ENCODE data around the gene CLSTN2.

Gene CLSTN2

GRCh38 chr3:140052771-140053702 is 118.1 kb downstream of the CLSTN2 start:
- ChIA-PET CTCF (interaction anchor here (0.5 kb wide), 1 partner anchor 143 kb away, joined by 3 read pairs; no protein-coding TSS in a partner anchor), POLR2A (interaction anchor here (1.4 kb wide), 1 partner anchor 117 kb away, joined by 3 read pairs; no protein-coding TSS in a partner anchor)
- no peaks in the 10 kb centered on the region; the same call in 1 of the 2 replicates for H3K4me1 ChIP-seq (ENCODE audit: control insufficient read depth, insufficient read depth, low read length)
- no peak overlapping the region for H3K4me3 ChIP-seq (ENCODE audit: low read depth, low read length)
- H3K27ac ChIP-seq (ENCODE audit: extremely low read depth, low read depth, low read length): no peak overlapping the region
- H3K9me3 ChIP-seq (ENCODE audit: control insufficient read depth, insufficient read depth, low read depth, low read length): no peaks in the 10 kb centered on the region
- TF ChIP-seq GLIS1 (tag by site-specific recombination; IDR thresholded peaks at IDR 0.05) (peak; percentile 75), ZIC2 (tag by site-specific recombination; IDR thresholded peaks at IDR 0.05) (0 out of 2 replicates have a peak, but pooled peaks have one; percentile 6), SP7 (tag by site-specific recombination; IDR thresholded peaks at IDR 0.05) (0 out of 2 replicates have a peak, but pooled peaks have one; percentile 27), TSHZ1 (tag by site-specific recombination; IDR thresholded peaks at IDR 0.05; ENCODE audit: borderline replicate concordance) (no peak), ZNF280D (tag by site-specific recombination; IDR thresholded peaks at IDR 0.05) (no peak), OSR2 (tag by site-specific recombination; IDR thresholded peaks at IDR 0.05) (peak; percentile 57; the same call in 1 of the 2 replicates)
- no peaks in the 10 kb centered on the region for H3K36me3 ChIP-seq (ENCODE audit: control insufficient read depth in 2 of 2, insufficient read depth in 1 of 2, low read length in 2 of 2)

- no peak overlapping the region for H3K27ac ChIP-seq (ENCODE audit: extremely low read depth, low read depth, low read length)
- CTCF ChIA-PET: interaction anchor here (0.7 kb wide), 1 partner anchor 285 kb away, joined by 3 read pairs; no protein-coding TSS in a partner anchor
- no peaks in the 10 kb centered on the region for H3K36me3 ChIP-seq (ENCODE audit: control insufficient read depth in 2 of 2, insufficient read depth in 1 of 2, low read length in 2 of 2)
- H3K9me3 ChIP-seq (ENCODE audit: control insufficient read depth, insufficient read depth, low read depth, low read length): no peaks in the 10 kb centered on the region
- H3K4me3 ChIP-seq (ENCODE audit: low read depth, low read length): no peak overlapping the region
- POLR2A ChIA-PET: interaction anchor here (0.5 kb wide), 1 partner anchor 118 kb away, joined by 4 read pairs; no protein-coding TSS in a partner anchor
- H3K4me1 ChIP-seq (ENCODE audit: control insufficient read depth, insufficient read depth, low read length): no peaks in the 10 kb centered on the region; the same call in 1 of the 2 replicates
- TF ChIP-seq ZNF169 (tag by site-specific recombination; IDR thresholded peaks at IDR 0.05): no peak
- no peak for TF ChIP-seq ZNF449 (tag by site-specific recombination; IDR thresholded peaks at IDR 0.05)
- no peak for TF ChIP-seq ZNF146 (tag by site-specific recombination; IDR thresholded peaks at IDR 0.05)
- TF ChIP-seq ZNF645 (tag by site-specific recombination; IDR thresholded peaks at IDR 0.05): no peak
- TF ChIP-seq ZXDB (tag by site-specific recombination; IDR thresholded peaks at IDR 0.05): no peak
- no peak for TF ChIP-seq ZBTB44 (tag by site-specific recombination; IDR thresholded peaks at IDR 0.05)
- no peak for TF ChIP-seq MZF1 (tag by site-specific recombination; IDR thresholded peaks at IDR 0.05; ENCODE audit: borderline replicate concordance)
- TF ChIP-seq ELK4 (IDR thresholded peaks at IDR 0.05; ENCODE audit: borderline replicate concordance, low read depth, low read length): no peak
- no peak for TF ChIP-seq YY1 (tag by site-specific recombination; IDR thresholded peaks at IDR 0.05)
Measured at GRCh38 chr3:140053794-140054193, 118.8 kb downstream of the CLSTN2 start.

Data from HEK293 (cell line).